PC-9 (cell line): Measurements from ENCODE around the gene LAMC2. TPM values are rescaled to one million over a fixed set of nuclear protein-coding genes. Genes with fewer than 3 reads are reported as not detected.

ENCODE experiments used
- BruUV-seq: library from RNA; stranded (reverse); fragments of 400-500 nt; replicated peaks from 2 replicates; lab custom pipeline; 2021; lab: Mats Ljungman, UMichigan
- CTCF ChIA-PET: fragments of 300-600 bp; sonication (Branson Sonifier 250); formaldehyde crosslinking; loops from one replicate; lab custom pipeline; 2022; ENCODE audit warnings: antibody characterized with exemption; lab: Charles Lee
- POLR2A ChIA-PET: fragments of 300-600 bp; sonication (Branson Sonifier 250); formaldehyde crosslinking; loops from one replicate; lab custom pipeline; 2022; ENCODE audit warnings: antibody characterized with exemption; ENCODE audit not compliant: unreplicated experiment; lab: Charles Lee
- DNase-seq, 2 experiments: peaks; one replicate each; pipeline versions ENCODE4 v3.0.0 to v3.0.0-alpha.2; 2015 to 2022; ENCODE audit warnings: mixed read lengths in 1 of 2
- H2AFZ ChIP-seq: fragments of 200-600 bp; sonication (generic); 2 replicates; pipeline ENCODE4 v1.8.1; 2017; ENCODE audit warnings: antibody characterized with exemption
- H3F3A ChIP-seq: fragments of 200-600 bp; sonication (generic); 2 replicates; pipeline ENCODE4 v1.8.1; 2017; ENCODE audit warnings: antibody characterized with exemption, mild to moderate bottlenecking, low read depth; ENCODE audit not compliant: insufficient read depth
- H3K27ac ChIP-seq: fragments of 200-600 bp; sonication (generic); 2 replicates; pipeline ENCODE4 v1.6.1; 2016; ENCODE audit warnings: mixed run types
- H3K27me3 ChIP-seq: fragments of 200-600 bp; sonication (generic); 2 replicates; pipeline ENCODE4 v1.6.1; 2016; ENCODE audit warnings: low read depth, mixed run types; ENCODE audit not compliant: insufficient read depth
- H3K36me3 ChIP-seq: fragments of 200-600 bp; sonication (generic); 2 replicates; pipeline ENCODE4 v1.6.1; 2016; ENCODE audit warnings: low read depth, mixed run types
- H3K4me1 ChIP-seq: fragments of 200-600 bp; sonication (generic); replicated peaks from 2 replicates; pipeline ENCODE4 v1.6.1; 2016; ENCODE audit warnings: mixed run types; ENCODE audit not compliant: insufficient read depth
- H3K4me2 ChIP-seq: fragments of 200-600 bp; sonication (generic); 2 replicates; pipeline ENCODE4 v1.6.1; 2017; ENCODE audit warnings: mixed run types
- H3K4me3 ChIP-seq: fragments of 200-600 bp; sonication (generic); 2 replicates; pipeline ENCODE4 v1.6.1; 2016; ENCODE audit warnings: mixed run types
- H3K79me2 ChIP-seq: fragments of 200-600 bp; sonication (generic); 2 replicates; pipeline ENCODE4 v1.6.1; 2017; ENCODE audit warnings: low read depth, mixed run types
- H3K9me2 ChIP-seq: fragments of 200-600 bp; sonication (generic); 2 replicates; pipeline ENCODE4 v1.8.1; 2017; ENCODE audit warnings: mild to moderate bottlenecking; ENCODE audit not compliant: insufficient read depth
- H3K9me3 ChIP-seq: fragments of 200-600 bp; sonication (generic); 2 replicates; pipeline ENCODE4 v1.8.1; 2016; ENCODE audit warnings: low read depth; ENCODE audit not compliant: insufficient read depth
- H4K20me1 ChIP-seq: fragments of 200-600 bp; sonication (generic); 2 replicates; pipeline ENCODE4 v1.8.1; 2017; ENCODE audit not compliant: insufficient read depth
- EZH2 ChIP-seq: fragments of 200-600 bp; sonication (generic); IDR thresholded peaks from 2 replicates; pipeline ENCODE4 v1.8.0; 2017; ENCODE audit warnings: antibody characterized with exemption, low read depth
- intact Hi-C: fragments of 100-400 bp; cut with micrococcal nuclease; formaldehyde crosslinking; loops from one replicate; pipeline ENCODE4 v1.10.0; 2022; ENCODE audit not compliant: unreplicated experiment
- total RNA-seq: library from RNA; stranded (reverse); gene quantifications from 2 replicates; pipeline ENCODE4 v1.2.3, GENCODE V29; 2021
- TF ChIP-seq, protein P1 (sequence below): fragments of 200-600 bp; sonication (generic); conservative IDR thresholded peaks from 2 replicates; pipeline ENCODE4 v1.6.1; 2017; ENCODE audit warnings: mixed run types, antibody characterized with exemption, mild to moderate bottlenecking, moderate library complexity

LAMC2 gene
- total RNA-seq, 1 experiment from 2014 or later = 109 TPM

DNA sequence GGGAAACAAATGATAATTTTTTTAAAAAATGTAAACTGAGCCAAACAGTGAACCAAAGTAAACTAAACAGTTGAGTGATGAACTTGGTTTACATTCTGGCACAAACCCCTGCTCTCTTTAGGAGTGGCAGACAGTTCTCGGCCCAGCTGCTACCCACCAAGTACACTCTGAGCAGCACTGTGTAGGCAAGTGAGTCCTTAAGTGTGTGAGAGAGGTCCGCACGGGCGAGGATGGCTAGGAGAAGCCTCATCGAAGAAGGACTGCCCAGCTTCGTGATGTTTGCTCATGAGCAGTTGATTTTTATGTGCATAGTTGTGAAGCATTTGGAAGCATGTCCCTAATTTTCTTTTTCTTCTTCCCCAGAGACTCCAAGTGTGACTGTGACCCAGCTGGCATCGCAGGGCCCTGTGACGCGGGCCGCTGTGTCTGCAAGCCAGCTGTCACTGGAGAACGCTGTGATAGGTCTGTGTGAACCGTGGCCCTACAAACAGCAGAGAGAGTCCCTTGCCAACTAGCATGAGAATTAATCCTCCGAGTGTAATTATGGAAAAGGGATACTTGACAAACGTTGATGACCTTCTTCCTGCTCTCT lies 32.1 kb downstream of the LAMC2 start:
- POLR2A ChIA-PET = no interaction called here
- H3K4me1 ChIP-seq = peaks cover 13% of the 10 kb centered on the region; the same call in 1 of the 2 replicates
- no TSS peak for BruUV-seq
- CTCF ChIA-PET = no interaction called here
- intact Hi-C loops = no loop called here
- H3K79me2 ChIP-seq = no peaks in the 10 kb centered on the region
- no peaks in the 10 kb centered on the region for H3K9me2 ChIP-seq
- no peak overlapping the region for H3K27ac ChIP-seq
- peaks cover 4% of the 10 kb centered on the region; the same call in 1 of the 2 replicates for H3F3A ChIP-seq
- no peak for DNase-seq
- H2AFZ ChIP-seq = no peak overlapping the region
- no peaks in the 10 kb centered on the region for H3K27me3 ChIP-seq
- no peak overlapping the region for H3K4me3 ChIP-seq
- no peaks in the 10 kb centered on the region for H4K20me1 ChIP-seq
- peaks cover 13% of the 10 kb centered on the region; the same call in 1 of the 2 replicates for H3K36me3 ChIP-seq
- no peaks in the 10 kb centered on the region for H3K9me3 ChIP-seq
- no peak for TF ChIP-seq EZH2
- TF ChIP-seq, protein P1, sequence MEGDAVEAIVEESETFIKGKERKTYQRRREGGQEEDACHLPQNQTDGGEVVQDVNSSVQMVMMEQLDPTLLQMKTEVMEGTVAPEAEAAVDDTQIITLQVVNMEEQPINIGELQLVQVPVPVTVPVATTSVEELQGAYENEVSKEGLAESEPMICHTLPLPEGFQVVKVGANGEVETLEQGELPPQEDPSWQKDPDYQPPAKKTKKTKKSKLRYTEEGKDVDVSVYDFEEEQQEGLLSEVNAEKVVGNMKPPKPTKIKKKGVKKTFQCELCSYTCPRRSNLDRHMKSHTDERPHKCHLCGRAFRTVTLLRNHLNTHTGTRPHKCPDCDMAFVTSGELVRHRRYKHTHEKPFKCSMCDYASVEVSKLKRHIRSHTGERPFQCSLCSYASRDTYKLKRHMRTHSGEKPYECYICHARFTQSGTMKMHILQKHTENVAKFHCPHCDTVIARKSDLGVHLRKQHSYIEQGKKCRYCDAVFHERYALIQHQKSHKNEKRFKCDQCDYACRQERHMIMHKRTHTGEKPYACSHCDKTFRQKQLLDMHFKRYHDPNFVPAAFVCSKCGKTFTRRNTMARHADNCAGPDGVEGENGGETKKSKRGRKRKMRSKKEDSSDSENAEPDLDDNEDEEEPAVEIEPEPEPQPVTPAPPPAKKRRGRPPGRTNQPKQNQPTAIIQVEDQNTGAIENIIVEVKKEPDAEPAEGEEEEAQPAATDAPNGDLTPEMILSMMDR = no peak
- no peak overlapping the region for H3K4me2 ChIP-seq

DNA sequence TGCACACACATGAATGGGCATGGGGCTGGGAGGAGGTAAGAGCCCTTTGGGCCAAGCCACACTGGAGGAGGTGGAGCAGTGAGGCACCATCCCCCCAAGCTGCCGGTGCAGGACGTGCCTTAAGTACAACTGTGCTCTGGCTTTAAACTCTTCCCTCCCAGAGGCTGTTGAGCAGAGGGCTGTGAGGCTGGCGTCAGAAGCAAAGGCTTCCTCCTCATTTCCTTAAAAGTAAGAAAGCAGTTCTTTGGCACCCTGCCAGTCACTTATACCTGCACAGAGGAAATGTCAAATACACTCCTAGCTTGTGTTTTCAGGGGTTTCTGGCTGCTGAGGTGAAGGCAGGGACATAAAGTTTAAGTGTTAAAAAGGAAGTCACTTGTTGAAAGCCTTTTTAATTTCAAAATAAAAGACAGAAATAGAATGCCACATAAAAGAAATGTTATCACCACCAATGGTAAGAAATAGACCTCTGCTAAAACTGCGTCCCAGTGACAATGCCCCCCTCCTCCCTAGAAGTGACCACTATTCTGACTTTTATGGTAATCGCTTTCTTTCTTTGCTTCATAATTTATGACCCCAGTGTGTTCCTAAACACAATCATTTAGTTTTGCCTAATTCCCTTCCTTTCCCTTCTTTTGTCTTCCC lies 33.0 kb downstream of the LAMC2 start:
- CTCF ChIA-PET = no interaction called here
- no peaks in the 10 kb centered on the region for H3K79me2 ChIP-seq
- peaks cover 4% of the 10 kb centered on the region; the same call in 1 of the 2 replicates for H3F3A ChIP-seq
- no peak for DNase-seq
- H2AFZ ChIP-seq = no peak overlapping the region
- H3K27ac ChIP-seq = no peak overlapping the region
- no peak for TF ChIP-seq EZH2
- TF ChIP-seq, protein P1 = no peak
- intact Hi-C loops = no loop called here
- H3K27me3 ChIP-seq = no peaks in the 10 kb centered on the region
- peaks cover 9% of the 10 kb centered on the region; the same call in 1 of the 2 replicates for H3K4me1 ChIP-seq
- no TSS peak for BruUV-seq
- H3K9me3 ChIP-seq = no peaks in the 10 kb centered on the region
- H3K36me3 ChIP-seq = peaks cover 22% of the 10 kb centered on the region; the same call in 1 of the 2 replicates
- no peak overlapping the region for H3K4me3 ChIP-seq
- H3K4me2 ChIP-seq = no peak overlapping the region
- no peaks in the 10 kb centered on the region for H3K9me2 ChIP-seq
- H4K20me1 ChIP-seq = no peaks in the 10 kb centered on the region
- POLR2A ChIA-PET = no interaction called here

DNA sequence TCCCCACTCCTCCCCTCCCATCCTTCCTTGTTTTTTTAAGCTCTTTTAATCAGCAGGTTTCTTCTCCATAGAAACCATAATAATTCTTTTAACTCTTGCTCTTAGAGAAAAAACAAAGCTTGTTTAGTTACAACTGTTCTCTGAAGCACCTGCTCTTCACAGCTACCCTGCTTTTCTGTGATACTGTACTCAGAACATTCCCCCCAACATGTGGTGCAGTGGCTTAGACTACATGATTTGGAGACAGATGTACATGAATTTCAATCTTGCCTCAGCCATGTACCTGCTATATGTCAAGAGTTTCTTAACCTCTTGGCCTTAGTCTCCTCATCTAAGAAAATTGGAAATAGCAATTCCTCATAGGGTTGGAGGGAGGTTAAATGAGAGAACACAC lies 33.5 kb downstream of the LAMC2 start:
- ChIA-PET POLR2A (no interaction called here), CTCF (no interaction called here)
- BruUV-seq = no TSS peak
- Histone ChIP-seq H3K4me2 (no peak overlapping the region), H4K20me1 (no peaks in the 10 kb centered on the region), H2AFZ (no peak overlapping the region), H3K36me3 (peaks cover 24% of the 10 kb centered on the region; the same call in 1 of the 2 replicates), H3K9me2 (no peaks in the 10 kb centered on the region), H3K4me1 (peaks cover 6% of the 10 kb centered on the region; the same call in 1 of the 2 replicates), H3K27ac (no peak overlapping the region), H3F3A (peaks cover under 1% of the 10 kb centered on the region; the same call in 1 of the 2 replicates), H3K27me3 (no peaks in the 10 kb centered on the region), H3K9me3 (no peaks in the 10 kb centered on the region), H3K79me2 (no peaks in the 10 kb centered on the region), H3K4me3 (no peak overlapping the region)
- intact Hi-C loops = no loop called here
- no peak for DNase-seq
- TF ChIP-seq, protein P1 = no peak
- no peak for TF ChIP-seq EZH2
